Keratinocyte (primary cell): ENCODE measurements around the gene EGLN1.

Source experiments
- EZH2 ChIP-seq: IDR thresholded peaks from one replicate; pipeline ENCODE4 v1.6.1; 2012; ENCODE audit warnings: inconsistent platforms, mild to moderate bottlenecking, low read length, moderate library complexity
- TF ChIP-seq, protein P1 (sequence below), 3 experiments: IDR thresholded peaks in 1 of 3; conservative IDR thresholded peaks in 1 of 3; optimal IDR thresholded peaks in 1 of 3; 2 replicates in 2 of 3; 3 replicates in 1 of 3; pipeline versions ENCODE3 to v1.5.1; 2011; ENCODE audit warnings: low read length in 3 of 3, mild to moderate bottlenecking in 3 of 3, moderate library complexity in 2 of 3, control low read depth in 1 of 3, inconsistent platforms in 1 of 3; ENCODE audit not compliant: insufficient read depth in 2 of 3; ENCODE audit errors: extremely low read depth in 1 of 3

DNA sequence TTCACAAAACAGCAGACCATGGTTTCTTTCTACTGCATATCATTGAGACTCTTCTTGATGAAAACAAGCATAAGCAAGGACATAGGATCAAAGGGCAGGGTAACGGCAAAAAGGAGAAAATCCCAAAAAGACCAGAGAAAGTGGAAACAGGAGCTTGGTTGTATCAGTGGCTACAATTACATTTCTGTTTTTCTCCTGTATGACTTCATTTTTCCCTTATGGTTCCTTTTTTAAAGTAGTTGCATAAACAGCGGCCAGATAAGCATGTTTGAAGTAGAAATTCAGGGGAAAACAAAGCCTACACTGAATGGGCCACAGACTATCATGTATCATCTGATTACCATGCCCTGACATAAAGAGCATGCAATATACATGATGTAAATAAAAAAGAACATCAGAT is 4.6 kb downstream of the EGLN1 start:
- TF ChIP-seq, protein P1, sequence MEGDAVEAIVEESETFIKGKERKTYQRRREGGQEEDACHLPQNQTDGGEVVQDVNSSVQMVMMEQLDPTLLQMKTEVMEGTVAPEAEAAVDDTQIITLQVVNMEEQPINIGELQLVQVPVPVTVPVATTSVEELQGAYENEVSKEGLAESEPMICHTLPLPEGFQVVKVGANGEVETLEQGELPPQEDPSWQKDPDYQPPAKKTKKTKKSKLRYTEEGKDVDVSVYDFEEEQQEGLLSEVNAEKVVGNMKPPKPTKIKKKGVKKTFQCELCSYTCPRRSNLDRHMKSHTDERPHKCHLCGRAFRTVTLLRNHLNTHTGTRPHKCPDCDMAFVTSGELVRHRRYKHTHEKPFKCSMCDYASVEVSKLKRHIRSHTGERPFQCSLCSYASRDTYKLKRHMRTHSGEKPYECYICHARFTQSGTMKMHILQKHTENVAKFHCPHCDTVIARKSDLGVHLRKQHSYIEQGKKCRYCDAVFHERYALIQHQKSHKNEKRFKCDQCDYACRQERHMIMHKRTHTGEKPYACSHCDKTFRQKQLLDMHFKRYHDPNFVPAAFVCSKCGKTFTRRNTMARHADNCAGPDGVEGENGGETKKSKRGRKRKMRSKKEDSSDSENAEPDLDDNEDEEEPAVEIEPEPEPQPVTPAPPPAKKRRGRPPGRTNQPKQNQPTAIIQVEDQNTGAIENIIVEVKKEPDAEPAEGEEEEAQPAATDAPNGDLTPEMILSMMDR (optimal IDR thresholded peaks at IDR 0.05 in 1 of 3, IDR thresholded peaks at IDR 0.05 in 1 of 3, conservative IDR thresholded peaks at IDR 0.05 in 1 of 3; ENCODE audit: extremely low read depth in 1 of 3, insufficient read depth in 2 of 3, low read length in 3 of 3): no peak
- no peak for TF ChIP-seq EZH2
